NCI-H2196 treated with DMSO at 0.1 percent for 48 hours (cell line): ENCODE results near the gene PRKCE.

Experiments
- DNase-seq: peaks from one replicate; lab custom pipeline; 2025; ENCODE audit not compliant: unreplicated experiment; lab: John Stamatoyannopoulos, UW

The PRKCE gene

GRCh38 chr2:46123013-46123412 lies 471.5 kb downstream of the PRKCE start:
- DNase-seq, result no peak

- DNase-seq, result no peak
Measured at GRCh38 chr2:46125798-46126197, 474.3 kb downstream of the PRKCE start.

GRCh38 chr2:46126571-46126970 lies 475.1 kb downstream of the PRKCE start:
- DNase-seq, result no peak

GRCh38 chr2:46127176-46127575 lies 475.7 kb downstream of the PRKCE start:
- DNase-seq, result no peak

- no peak for DNase-seq
Measured at GRCh38 chr2:46130511-46130910, 479.0 kb downstream of the PRKCE start.

- DNase-seq, result no peak
Measured at GRCh38 chr2:46132996-46133395, 481.5 kb downstream of the PRKCE start.

GRCh38 chr2:46134531-46135227 lies 483.2 kb downstream of the PRKCE start:
- no peak for DNase-seq

GRCh38 chr2:46135228-46135855 lies 483.9 kb downstream of the PRKCE start:
- DNase-seq, result no peak

- no peak for DNase-seq
Measured at GRCh38 chr2:46135958-46136357, 484.5 kb downstream of the PRKCE start.

GRCh38 chr2:46136481-46136880 lies 485.0 kb downstream of the PRKCE start:
- DNase-seq, result no peak

GRCh38 chr2:46136953-46137352 lies 485.5 kb downstream of the PRKCE start:
- DNase-seq, result no peak

GRCh38 chr2:46142546-46143428 lies 491.3 kb downstream of the PRKCE start:
- DNase-seq, result no peak

- DNase-seq, result no peak
Measured at GRCh38 chr2:46143429-46144132, 492.1 kb downstream of the PRKCE start.

GRCh38 chr2:46144133-46144800 lies 492.8 kb downstream of the PRKCE start:
- DNase-seq, result no peak

- no peak for DNase-seq
Measured at GRCh38 chr2:46145017-46145416, 493.5 kb downstream of the PRKCE start.

- no peak for DNase-seq
Measured at GRCh38 chr2:46145840-46146239, 494.4 kb downstream of the PRKCE start.

- DNase-seq, result no peak
Measured at GRCh38 chr2:46146866-46147502, 495.5 kb downstream of the PRKCE start.

GRCh38 chr2:46147626-46148368 lies 496.3 kb downstream of the PRKCE start:
- no peak for DNase-seq

- DNase-seq, result no peak
Measured at GRCh38 chr2:46148369-46148736, 496.9 kb downstream of the PRKCE start.
